Upper lobe of right lung (tissue), 1 donor: ENCODE measurements around the gene MEGF11. TPM values are rescaled to one million over a fixed set of nuclear protein-coding genes. Genes with fewer than 3 reads are reported as not detected.

ENCODE experiments used
- ATAC-seq: fragments of 200-7000 bp; cut with Tn5 transposase; one replicate; pipeline ENCODE4 v1.9.1; 2020; ENCODE audit warnings: mild to moderate bottlenecking, moderate library complexity
- DNase-seq: peaks from one replicate; pipeline ENCODE4 v3.0.0-alpha.2; 2020
- H3K27ac ChIP-seq: fragments of 200-600 bp; one replicate; pipeline ENCODE4 v1.8.0; 2022
- H3K27me3 ChIP-seq: fragments of 200-600 bp; one replicate; pipeline ENCODE4 v1.8.0; 2022; ENCODE audit warnings: mild to moderate bottlenecking
- H3K36me3 ChIP-seq: fragments of 200-600 bp; one replicate; pipeline ENCODE4 v1.8.0; 2022
- H3K4me1 ChIP-seq: fragments of 200-600 bp; one replicate; pipeline ENCODE4 v1.8.0; 2022
- H3K4me3 ChIP-seq: fragments of 200-600 bp; one replicate; pipeline ENCODE4 v1.8.0; 2022; ENCODE audit warnings: mild to moderate bottlenecking
- H3K9me3 ChIP-seq: fragments of 200-600 bp; one replicate; pipeline ENCODE4 v1.8.0; 2022
- CTCF ChIP-seq: fragments of 200-600 bp; IDR thresholded peaks from one replicate; pipeline ENCODE4 v1.8.0; 2022; ENCODE audit warnings: antibody characterized with exemption
- intact Hi-C: fragments of 100-400 bp; cut with DNase I; formaldehyde crosslinking; loops from one replicate; pipeline ENCODE4 v1.11.0; 2022
- total RNA-seq: library from RNA; stranded (reverse); fragmentation: NEBNext Ultra II Directional; extraction: Animal tissue kit (Norgen Biotek cat#: 25700); gene quantifications from one replicate; pipeline ENCODE4 v1.2.1, GENCODE V29; 2021
- donor health status: DM: no; HTN: yes; CAD: no; lungs with severe emphysema.

Gene MEGF11
- total RNA-seq, 1 donor from 2014 or later, result 3.0 TPM

GRCh38 chr15:65919353-65919752 lies 334.2 kb downstream of the MEGF11 start:
- intact Hi-C loops, result no loop called here
- no peak for TF ChIP-seq CTCF
- Histone ChIP-seq H3K27ac (no peak overlapping the region), H3K27me3 (no peaks in the 10 kb centered on the region), H3K9me3 (no peaks in the 10 kb centered on the region), H3K36me3 (no peaks in the 10 kb centered on the region), H3K4me1 (no peaks in the 10 kb centered on the region), H3K4me3 (no peak overlapping the region)
- no peak for ATAC-seq
- DNase-seq, result no peak

- no peak overlapping the region for H3K27ac ChIP-seq
- no peaks in the 10 kb centered on the region for H3K4me1 ChIP-seq
- no peaks in the 10 kb centered on the region for H3K27me3 ChIP-seq
- no peak overlapping the region for H3K4me3 ChIP-seq
- H3K9me3 ChIP-seq, result no peaks in the 10 kb centered on the region
- intact Hi-C loops, result no loop called here
- H3K36me3 ChIP-seq, result no peaks in the 10 kb centered on the region
- DNase-seq, result no peak
- no peak for TF ChIP-seq CTCF
- ATAC-seq, result no peak
Measured at GRCh38 chr15:65918945-65919344, 334.6 kb downstream of the MEGF11 start.

- TF ChIP-seq CTCF, result no peak
- ATAC-seq (no peak), DNase-seq (no peak)
- Histone ChIP-seq H3K4me3 (no peak overlapping the region), H3K27me3 (no peaks in the 10 kb centered on the region), H3K36me3 (no peaks in the 10 kb centered on the region), H3K4me1 (no peaks in the 10 kb centered on the region), H3K27ac (no peak overlapping the region), H3K9me3 (no peaks in the 10 kb centered on the region)
- intact Hi-C loops, result no loop called here
Measured at GRCh38 chr15:65918357-65918920, 335.1 kb downstream of the MEGF11 start.

GRCh38 chr15:65917936-65918335 lies 335.6 kb downstream of the MEGF11 start:
- H3K4me3 ChIP-seq, result no peak overlapping the region
- no peak for TF ChIP-seq CTCF
- H3K27ac ChIP-seq, result no peak overlapping the region
- no peaks in the 10 kb centered on the region for H3K27me3 ChIP-seq
- H3K4me1 ChIP-seq, result no peaks in the 10 kb centered on the region
- no peak for DNase-seq
- H3K36me3 ChIP-seq, result no peaks in the 10 kb centered on the region
- intact Hi-C loops, result no loop called here
- no peaks in the 10 kb centered on the region for H3K9me3 ChIP-seq
- no peak for ATAC-seq

GRCh38 chr15:65917407-65917756 lies 336.2 kb downstream of the MEGF11 start:
- no peak for DNase-seq
- intact Hi-C loops, result no loop called here
- ATAC-seq, result no peak

More at GRCh38 chr15:65917407-65917756, 336.2 kb downstream of the MEGF11 start:
- H3K4me3 ChIP-seq, result no peak overlapping the region
- H3K36me3 ChIP-seq, result no peaks in the 10 kb centered on the region
- no peaks in the 10 kb centered on the region for H3K9me3 ChIP-seq
- H3K4me1 ChIP-seq, result no peaks in the 10 kb centered on the region
- H3K27me3 ChIP-seq, result no peaks in the 10 kb centered on the region
- H3K27ac ChIP-seq, result no peak overlapping the region
- no peak for TF ChIP-seq CTCF
